Activated CD4-positive, alpha-beta T cell treated with anti-CD3 and anti-CD28 coated beads for 4 hours (primary cell): Measurements from ENCODE around the gene HIKESHI.

ENCODE experiments used
- DNase-seq, 2 donors: peaks; one replicate each; pipeline ENCODE4 v3.0.0-alpha.2; 2020

HIKESHI gene

DNA sequence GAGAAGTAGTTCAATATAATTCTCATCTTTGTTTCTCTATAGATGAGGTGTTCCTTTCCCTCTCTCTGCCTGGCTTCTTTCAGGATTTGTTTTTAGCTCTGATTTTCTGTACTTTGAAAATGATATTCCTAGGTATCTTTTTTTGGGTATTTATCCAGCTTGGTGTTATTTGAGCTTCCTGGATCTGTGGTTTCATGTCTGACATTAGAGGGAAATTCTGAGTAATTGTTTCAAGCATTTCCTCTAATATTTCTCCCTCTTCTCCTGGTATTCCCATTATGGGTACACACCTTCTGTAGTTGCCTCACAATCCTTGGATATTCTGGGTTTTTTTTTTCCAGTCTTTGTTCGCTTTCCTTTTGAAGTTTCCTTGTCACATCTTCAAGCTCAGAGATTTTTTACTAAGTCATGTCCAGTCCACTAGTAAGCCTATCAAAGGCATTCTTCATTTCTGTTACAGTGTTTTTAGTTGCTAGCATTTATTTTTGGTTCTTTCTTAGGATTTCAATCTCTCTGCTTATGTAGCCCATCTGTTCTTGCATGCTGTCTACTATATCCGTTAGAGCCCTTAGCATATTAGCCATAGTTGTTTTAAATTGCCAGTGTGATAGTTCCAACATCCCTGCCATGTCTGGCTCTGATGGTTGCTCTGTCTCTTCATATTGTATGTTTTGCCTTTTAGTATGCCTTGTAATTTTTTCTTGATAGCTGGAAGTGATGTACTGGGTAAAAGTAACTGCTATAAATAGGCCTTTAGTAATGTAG, 78.4 kb downstream of the HIKESHI start:
- no peak for DNase-seq

- no peak for DNase-seq
Measured at GRCh38 chr11:86383041-86383955, 81.3 kb downstream of the HIKESHI start.

- DNase-seq: no peak
Measured at GRCh38 chr11:86386283-86386682, 84.2 kb downstream of the HIKESHI start.

- DNase-seq: no peak
Measured at GRCh38 chr11:86386746-86387145, 84.7 kb downstream of the HIKESHI start.

DNA sequence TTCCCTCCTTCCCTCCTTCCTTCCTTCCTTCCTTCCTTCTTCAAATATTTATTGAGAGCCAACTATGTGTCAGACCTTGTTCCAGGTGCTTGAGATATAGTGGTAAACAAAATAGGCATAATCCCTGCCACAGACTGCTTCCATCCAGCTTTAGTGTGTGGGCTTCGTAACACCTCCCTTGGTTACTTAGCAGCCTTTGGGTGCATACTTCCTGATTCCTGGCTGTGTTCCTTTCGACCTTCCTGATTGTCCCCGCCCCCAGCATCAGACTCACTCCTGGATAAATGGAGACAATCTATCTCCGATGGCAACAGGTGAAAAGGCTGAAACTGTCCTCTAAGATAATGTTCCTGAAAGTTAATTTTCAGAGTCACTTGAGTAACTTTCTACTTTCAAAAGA, 86.2 kb downstream of the HIKESHI start:
- no peak for DNase-seq

DNA sequence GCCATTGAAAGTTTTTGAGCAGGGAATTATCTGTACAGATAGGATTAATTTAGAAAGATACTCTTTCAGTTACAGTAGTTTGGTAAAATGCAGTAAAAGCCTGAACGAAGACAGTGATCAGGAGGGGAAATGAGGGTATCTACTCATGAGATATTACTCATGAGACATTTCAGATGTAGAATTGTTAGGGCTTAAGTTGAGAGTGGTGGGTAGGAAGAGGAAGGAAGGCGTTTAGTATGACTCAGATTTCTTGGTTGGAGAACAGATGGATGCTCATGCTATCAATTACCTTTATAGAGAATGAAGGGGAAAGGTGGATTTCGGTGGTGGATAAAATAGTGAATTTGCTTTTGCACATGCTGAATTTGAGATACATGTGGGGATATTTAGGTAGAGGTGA, 88.4 kb downstream of the HIKESHI start:
- DNase-seq: no peak

- DNase-seq: no peak
Measured at GRCh38 chr11:86395061-86395551, 93.1 kb downstream of the HIKESHI start.
